ENCODE measurements around the gene SLCO2B1. TPM values are rescaled to one million over a fixed set of nuclear protein-coding genes. Genes with fewer than 3 reads are reported as not detected.
A peak's percentile ranks its signal among the peaks of the same experiment; 100 is the strongest.

Gene SLCO2B1
- total RNA-seq, 2 donors from 2014 or later: 9.5 to 24.6 TPM

- peak within 1 kb of the TSS; percentile 17 to 47 for H3K4me3 ChIP-seq
- peaks cover 0 to 18% of the 10 kb centered on the region in 2 donors for H3K4me1 ChIP-seq
- TF ChIP-seq, protein P1, sequence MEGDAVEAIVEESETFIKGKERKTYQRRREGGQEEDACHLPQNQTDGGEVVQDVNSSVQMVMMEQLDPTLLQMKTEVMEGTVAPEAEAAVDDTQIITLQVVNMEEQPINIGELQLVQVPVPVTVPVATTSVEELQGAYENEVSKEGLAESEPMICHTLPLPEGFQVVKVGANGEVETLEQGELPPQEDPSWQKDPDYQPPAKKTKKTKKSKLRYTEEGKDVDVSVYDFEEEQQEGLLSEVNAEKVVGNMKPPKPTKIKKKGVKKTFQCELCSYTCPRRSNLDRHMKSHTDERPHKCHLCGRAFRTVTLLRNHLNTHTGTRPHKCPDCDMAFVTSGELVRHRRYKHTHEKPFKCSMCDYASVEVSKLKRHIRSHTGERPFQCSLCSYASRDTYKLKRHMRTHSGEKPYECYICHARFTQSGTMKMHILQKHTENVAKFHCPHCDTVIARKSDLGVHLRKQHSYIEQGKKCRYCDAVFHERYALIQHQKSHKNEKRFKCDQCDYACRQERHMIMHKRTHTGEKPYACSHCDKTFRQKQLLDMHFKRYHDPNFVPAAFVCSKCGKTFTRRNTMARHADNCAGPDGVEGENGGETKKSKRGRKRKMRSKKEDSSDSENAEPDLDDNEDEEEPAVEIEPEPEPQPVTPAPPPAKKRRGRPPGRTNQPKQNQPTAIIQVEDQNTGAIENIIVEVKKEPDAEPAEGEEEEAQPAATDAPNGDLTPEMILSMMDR (IDR thresholded peaks at IDR 0.05): no peak
- H3K9me3 ChIP-seq: no peaks in the 10 kb centered on the region
- H3K27me3 ChIP-seq: peaks cover 3 to 19% of the 10 kb centered on the region in 2 donors
- no peaks in the 10 kb centered on the region for H3K36me3 ChIP-seq
- H3K27ac ChIP-seq: no peak within 1 kb of the TSS
- no peak for DNase-seq (ENCODE audit: low spot score)
These were observed 89.6 kb downstream of the SLCO2B1 start, which contains the start of gene TPBGL for GRCh38 chr11:75240311-75241035. Gene TPBGL (plus strand): TSS chr11:75240774. CDS start chr11:75241050, 276 bp downstream.

DNA sequence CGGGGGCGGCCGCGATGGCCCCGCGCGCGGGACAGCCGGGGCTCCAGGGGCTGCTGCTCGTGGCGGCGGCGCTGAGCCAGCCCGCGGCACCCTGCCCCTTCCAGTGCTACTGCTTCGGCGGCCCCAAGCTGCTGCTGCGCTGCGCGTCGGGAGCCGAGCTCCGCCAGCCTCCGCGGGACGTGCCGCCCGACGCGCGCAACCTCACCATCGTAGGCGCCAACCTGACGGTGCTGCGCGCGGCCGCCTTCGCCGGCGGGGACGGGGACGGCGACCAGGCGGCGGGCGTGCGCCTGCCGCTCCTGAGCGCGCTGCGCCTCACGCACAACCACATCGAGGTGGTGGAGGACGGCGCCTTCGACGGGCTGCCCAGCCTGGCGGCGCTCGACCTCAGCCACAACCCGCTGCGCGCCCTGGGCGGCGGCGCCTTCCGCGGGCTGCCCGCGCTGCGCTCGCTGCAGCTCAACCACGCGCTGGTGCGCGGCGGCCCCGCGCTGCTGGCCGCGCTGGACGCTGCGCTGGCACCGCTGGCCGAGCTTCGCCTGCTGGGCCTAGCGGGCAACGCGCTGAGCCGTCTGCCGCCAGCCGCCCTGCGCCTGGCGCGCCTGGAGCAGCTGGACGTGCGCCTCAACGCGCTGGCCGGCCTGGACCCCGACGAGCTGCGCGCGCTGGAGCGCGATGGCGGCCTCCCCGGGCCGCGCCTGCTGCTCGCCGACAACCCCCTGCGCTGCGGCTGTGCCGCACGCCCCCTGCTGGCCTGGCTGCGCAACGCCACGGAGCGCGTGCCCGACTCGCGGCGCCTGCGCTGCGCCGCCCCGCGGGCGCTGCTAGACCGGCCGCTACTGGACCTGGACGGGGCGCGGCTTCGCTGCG, 90.4 kb downstream of the SLCO2B1 start:
- peak overlapping the region; percentile 20 to 47 for H3K4me3 ChIP-seq
- H3K27ac ChIP-seq: no peak overlapping the region
- H3K9me3 ChIP-seq: no peaks in the 10 kb centered on the region
- H3K4me1 ChIP-seq: peaks cover 0 to 18% of the 10 kb centered on the region in 2 donors
- H3K27me3 ChIP-seq: peaks cover 3 to 19% of the 10 kb centered on the region in 2 donors
- TF ChIP-seq, protein P1 (IDR thresholded peaks at IDR 0.05): peak; percentile 87 to 97
- DNase-seq (ENCODE audit: low spot score): peak; percentile 74
- no peaks in the 10 kb centered on the region for H3K36me3 ChIP-seq

- Histone ChIP-seq H3K4me1 (peaks cover 0 to 18% of the 10 kb centered on the region in 2 donors), H3K9me3 (no peaks in the 10 kb centered on the region), H3K27ac (no peak overlapping the region), H3K36me3 (no peaks in the 10 kb centered on the region), H3K4me3 (peak overlapping the region; percentile 20 to 47), H3K27me3 (peaks cover 3 to 19% of the 10 kb centered on the region in 2 donors)
- TF ChIP-seq, protein P1 (IDR thresholded peaks at IDR 0.05): peak; percentile 25 to 30
- DNase-seq (ENCODE audit: low spot score): no peak
These were observed 91.2 kb downstream of the SLCO2B1 start for GRCh38 chr11:75241906-75242644.

- Histone ChIP-seq H3K27me3 (peaks cover 3 to 19% of the 10 kb centered on the region in 2 donors), H3K4me3 (no peak overlapping the region), H3K4me1 (peaks cover 0 to 18% of the 10 kb centered on the region in 2 donors), H3K9me3 (no peaks in the 10 kb centered on the region), H3K36me3 (no peaks in the 10 kb centered on the region), H3K27ac (no peak overlapping the region)
- no peak for DNase-seq (ENCODE audit: low spot score)
- TF ChIP-seq, protein P1 (IDR thresholded peaks at IDR 0.05): no peak
These were observed 92.1 kb downstream of the SLCO2B1 start for GRCh38 chr11:75242722-75243600.
